ENCODE measurements around the gene SEMG2. TPM values are rescaled to one million over a fixed set of nuclear protein-coding genes. Genes with fewer than 3 reads are reported as not detected.

The SEMG2 gene
- total RNA-seq, 1 experiment from 2014 or later = not detected

GRCh38 chr20:45226287-45226686 is 5.1 kb downstream of the SEMG2 start:
- Histone ChIP-seq H3K79me2 (ENCODE audit: insufficient read depth, low read length) (no peaks in the 10 kb centered on the region), H3K27me3 (ENCODE audit: insufficient read depth, low read length) (peaks cover 38% of the 10 kb centered on the region), H3K4me1 (ENCODE audit: control insufficient read depth in 1 of 2, insufficient read depth in 2 of 2, low read length in 2 of 2) (peaks cover 0 to 6% of the 10 kb centered on the region in 2 experiments; a peak in 2 of 4 replicates), H3K4me2 (ENCODE audit: low read length) (no peak overlapping the region), H3K27ac (ENCODE audit: low read depth, low read length) (no peak overlapping the region), H3K36me3 (ENCODE audit: control insufficient read depth in 1 of 2, insufficient read depth in 2 of 2, low read length in 2 of 2) (no peaks in the 10 kb centered on the region), H2AFZ (ENCODE audit: low read depth, low read length, poor library complexity, severe bottlenecking) (no peak overlapping the region), H3K9ac (ENCODE audit: low read length) (no peak overlapping the region), H3K9me3 (ENCODE audit: control insufficient read depth in 1 of 2, insufficient read depth in 1 of 2, low read depth in 1 of 2, low read length in 2 of 2) (no peaks in the 10 kb centered on the region), H4K20me1 (ENCODE audit: insufficient read depth) (no peaks in the 10 kb centered on the region), H3K4me3 (replicated peaks in 1 of 2; ENCODE audit: low read depth in 1 of 2, low read length in 2 of 2) (no peak overlapping the region), H3K9me2 (ENCODE audit: insufficient read depth) (no peaks in the 10 kb centered on the region)
- ChIA-PET CTCF (no interaction called here), RAD21 (ENCODE audit: low non-redundant PET in 1 of 2, low total read pairs in 2 of 2, uncharacterized antibody in 2 of 2, unreplicated experiment in 2 of 2) (no interaction called here), POLR2A (no interaction called here)
- intact Hi-C loops (cut with micrococcal nuclease) = loop anchor here (5.0 to 10.0 kb wide), 2 partner anchors 89 to 181 kb away; no protein-coding TSS in a partner anchor
- no peak for ATAC-seq
- TF ChIP-seq RAD21 (IDR thresholded peaks at IDR 0.05; ENCODE audit: low read depth) (no peak), CEBPB (IDR thresholded peaks at IDR 0.05; ENCODE audit: low read depth) (no peak), SRF (IDR thresholded peaks at IDR 0.05; ENCODE audit: low read depth) (no peak), REST (IDR thresholded peaks at IDR 0.05; ENCODE audit: low read depth) (no peak), ZBTB33 (IDR thresholded peaks at IDR 0.05; ENCODE audit: extremely low read depth, insufficient replicate concordance, low read length) (no peak), EZH2phosphoT487 (IDR thresholded peaks at IDR 0.05; ENCODE audit: borderline replicate concordance) (no peak), EZH2 (IDR thresholded peaks at IDR 0.05) (no peak), POLR2A (IDR thresholded peaks at IDR 0.05; ENCODE audit: borderline replicate concordance, extremely low read depth, insufficient read depth, insufficient read length) (no peak), SP1 (IDR thresholded peaks at IDR 0.05; ENCODE audit: low read depth) (no peak), ELF1 (IDR thresholded peaks at IDR 0.05; ENCODE audit: borderline replicate concordance, low read depth) (no peak), CTCF (IDR thresholded peaks at IDR 0.05 in 2 of 3, conservative IDR thresholded peaks at IDR 0.05 in 1 of 3; ENCODE audit: borderline replicate concordance in 1 of 3, insufficient read depth in 1 of 3, low read depth in 2 of 3, low read length in 2 of 3) (no peak), FOSL1 (IDR thresholded peaks at IDR 0.05; ENCODE audit: low read depth) (no peak), YY1 (IDR thresholded peaks at IDR 0.05; ENCODE audit: extremely low read depth, insufficient replicate concordance, low read depth, low read length) (no peak), EGR1 (IDR thresholded peaks at IDR 0.05; ENCODE audit: low read depth) (no peak), ZNF274 (IDR thresholded peaks at IDR 0.05; ENCODE audit: low read depth, low read length) (no peak), MAX (IDR thresholded peaks at IDR 0.05) (no peak)
- BruUV-seq (replicated peaks) = no TSS peak
- no peak for DNase-seq (ENCODE audit: low read depth, low spot score)
